PC-9 (cell line): ENCODE measurements around the gene IL10RB. TPM values are rescaled to one million over a fixed set of nuclear protein-coding genes. Genes with fewer than 3 reads are reported as not detected.
"Not testable (repeated sequence)": the region's sequence is repeated elsewhere in the genome, so short reads cannot be mapped to it uniquely, and the experiment has no call there.

Source experiments
- BruUV-seq: library from RNA; stranded (reverse); fragments of 400-500 nt; replicated peaks from 2 replicates; lab custom pipeline; 2021; lab: Mats Ljungman, UMichigan
- CTCF ChIA-PET: fragments of 300-600 bp; sonication (Branson Sonifier 250); formaldehyde crosslinking; loops from one replicate; lab custom pipeline; 2022; ENCODE audit warnings: antibody characterized with exemption; lab: Charles Lee
- POLR2A ChIA-PET: fragments of 300-600 bp; sonication (Branson Sonifier 250); formaldehyde crosslinking; loops from one replicate; lab custom pipeline; 2022; ENCODE audit warnings: antibody characterized with exemption; ENCODE audit not compliant: unreplicated experiment; lab: Charles Lee
- DNase-seq, 2 experiments: peaks; one replicate each; pipeline versions ENCODE4 v3.0.0 to v3.0.0-alpha.2; 2015 to 2022; ENCODE audit warnings: mixed read lengths in 1 of 2
- H2AFZ ChIP-seq: fragments of 200-600 bp; sonication (generic); 2 replicates; pipeline ENCODE4 v1.8.1; 2017; ENCODE audit warnings: antibody characterized with exemption
- H3F3A ChIP-seq: fragments of 200-600 bp; sonication (generic); 2 replicates; pipeline ENCODE4 v1.8.1; 2017; ENCODE audit warnings: antibody characterized with exemption, mild to moderate bottlenecking, low read depth; ENCODE audit not compliant: insufficient read depth
- H3K27ac ChIP-seq: fragments of 200-600 bp; sonication (generic); 2 replicates; pipeline ENCODE4 v1.6.1; 2016; ENCODE audit warnings: mixed run types
- H3K27me3 ChIP-seq: fragments of 200-600 bp; sonication (generic); 2 replicates; pipeline ENCODE4 v1.6.1; 2016; ENCODE audit warnings: low read depth, mixed run types; ENCODE audit not compliant: insufficient read depth
- H3K36me3 ChIP-seq: fragments of 200-600 bp; sonication (generic); 2 replicates; pipeline ENCODE4 v1.6.1; 2016; ENCODE audit warnings: low read depth, mixed run types
- H3K4me1 ChIP-seq: fragments of 200-600 bp; sonication (generic); replicated peaks from 2 replicates; pipeline ENCODE4 v1.6.1; 2016; ENCODE audit warnings: mixed run types; ENCODE audit not compliant: insufficient read depth
- H3K4me2 ChIP-seq: fragments of 200-600 bp; sonication (generic); 2 replicates; pipeline ENCODE4 v1.6.1; 2017; ENCODE audit warnings: mixed run types
- H3K4me3 ChIP-seq: fragments of 200-600 bp; sonication (generic); 2 replicates; pipeline ENCODE4 v1.6.1; 2016; ENCODE audit warnings: mixed run types
- H3K79me2 ChIP-seq: fragments of 200-600 bp; sonication (generic); 2 replicates; pipeline ENCODE4 v1.6.1; 2017; ENCODE audit warnings: low read depth, mixed run types
- H3K9me2 ChIP-seq: fragments of 200-600 bp; sonication (generic); 2 replicates; pipeline ENCODE4 v1.8.1; 2017; ENCODE audit warnings: mild to moderate bottlenecking; ENCODE audit not compliant: insufficient read depth
- H3K9me3 ChIP-seq: fragments of 200-600 bp; sonication (generic); 2 replicates; pipeline ENCODE4 v1.8.1; 2016; ENCODE audit warnings: low read depth; ENCODE audit not compliant: insufficient read depth
- H4K20me1 ChIP-seq: fragments of 200-600 bp; sonication (generic); 2 replicates; pipeline ENCODE4 v1.8.1; 2017; ENCODE audit not compliant: insufficient read depth
- CTCF ChIP-seq: fragments of 200-600 bp; sonication (generic); conservative IDR thresholded peaks from 2 replicates; pipeline ENCODE4 v1.6.1; 2017; ENCODE audit warnings: mixed run types, antibody characterized with exemption, mild to moderate bottlenecking, moderate library complexity
- EZH2 ChIP-seq: fragments of 200-600 bp; sonication (generic); IDR thresholded peaks from 2 replicates; pipeline ENCODE4 v1.8.0; 2017; ENCODE audit warnings: antibody characterized with exemption, low read depth
- intact Hi-C: fragments of 100-400 bp; cut with micrococcal nuclease; formaldehyde crosslinking; loops from one replicate; pipeline ENCODE4 v1.10.0; 2022; ENCODE audit not compliant: unreplicated experiment
- total RNA-seq: library from RNA; stranded (reverse); gene quantifications from 2 replicates; pipeline ENCODE4 v1.2.3, GENCODE V29; 2021

IL10RB gene
- total RNA-seq, 1 experiment from 2014 or later: 18.3 TPM

GRCh38 chr21:33238146-33238545, 28.0 kb upstream of the IL10RB start:
- H3K4me3 ChIP-seq: no peak overlapping the region
- H3K27me3 ChIP-seq: no peaks in the 10 kb centered on the region
- no peak for TF ChIP-seq CTCF
- no peak for TF ChIP-seq EZH2
- no peaks in the 10 kb centered on the region for H4K20me1 ChIP-seq
- no peaks in the 10 kb centered on the region for H3K79me2 ChIP-seq
- no peaks in the 10 kb centered on the region for H3K9me3 ChIP-seq
- no peaks in the 10 kb centered on the region for H3F3A ChIP-seq
- no peak overlapping the region for H2AFZ ChIP-seq
- no TSS peak for BruUV-seq
- H3K27ac ChIP-seq: no peak overlapping the region
- ChIA-PET CTCF (no interaction called here), POLR2A (no interaction called here)
- no peaks in the 10 kb centered on the region for H3K4me1 ChIP-seq
- intact Hi-C loops: no loop called here
- no peaks in the 10 kb centered on the region for H3K9me2 ChIP-seq
- H3K36me3 ChIP-seq: no peaks in the 10 kb centered on the region
- no peak for DNase-seq
- H3K4me2 ChIP-seq: no peak overlapping the region

- H3K27me3 ChIP-seq: no peaks in the 10 kb centered on the region
- POLR2A ChIA-PET: no interaction called here
- no peak overlapping the region for H2AFZ ChIP-seq
- H3K79me2 ChIP-seq: no peaks in the 10 kb centered on the region
- intact Hi-C loops: no loop called here
- H3F3A ChIP-seq: no peaks in the 10 kb centered on the region
- no peak overlapping the region for H3K27ac ChIP-seq
- no peaks in the 10 kb centered on the region for H3K9me2 ChIP-seq
- CTCF ChIA-PET: no interaction called here
- no peak overlapping the region for H3K4me3 ChIP-seq
- no TSS peak for BruUV-seq
- H3K4me2 ChIP-seq: no peak overlapping the region
- no peaks in the 10 kb centered on the region for H4K20me1 ChIP-seq
- H3K9me3 ChIP-seq: no peaks in the 10 kb centered on the region
- H3K36me3 ChIP-seq: no peaks in the 10 kb centered on the region
- TF ChIP-seq CTCF (no peak), EZH2 (no peak)
- DNase-seq: no peak
- no peaks in the 10 kb centered on the region for H3K4me1 ChIP-seq
Measured at GRCh38 chr21:33238565-33239255, 27.5 kb upstream of the IL10RB start.

GRCh38 chr21:33239559-33240127, 26.5 kb upstream of the IL10RB start:
- H3K4me3 ChIP-seq, H3F3A ChIP-seq, BruUV-seq, H3K36me3 ChIP-seq, H2AFZ ChIP-seq, intact Hi-C loops, H3K9me3 ChIP-seq, H3K27ac ChIP-seq, POLR2A ChIA-PET, CTCF ChIA-PET, DNase-seq, H3K4me2 ChIP-seq, H3K27me3 ChIP-seq, H3K9me2 ChIP-seq, H3K79me2 ChIP-seq, H3K4me1 ChIP-seq, H4K20me1 ChIP-seq: not testable (repeated sequence)
